GM19238 (cell line): Measurements from ENCODE around the gene GTPBP3.
A peak's percentile ranks its signal among the peaks of the same experiment; 100 is the strongest.

Experiments used
- DNase-seq: peaks from one replicate; pipeline ENCODE4 v3.0.0; 2011; ENCODE audit warnings: low spot score; ENCODE audit not compliant: insufficient read length

The GTPBP3 gene

DNA sequence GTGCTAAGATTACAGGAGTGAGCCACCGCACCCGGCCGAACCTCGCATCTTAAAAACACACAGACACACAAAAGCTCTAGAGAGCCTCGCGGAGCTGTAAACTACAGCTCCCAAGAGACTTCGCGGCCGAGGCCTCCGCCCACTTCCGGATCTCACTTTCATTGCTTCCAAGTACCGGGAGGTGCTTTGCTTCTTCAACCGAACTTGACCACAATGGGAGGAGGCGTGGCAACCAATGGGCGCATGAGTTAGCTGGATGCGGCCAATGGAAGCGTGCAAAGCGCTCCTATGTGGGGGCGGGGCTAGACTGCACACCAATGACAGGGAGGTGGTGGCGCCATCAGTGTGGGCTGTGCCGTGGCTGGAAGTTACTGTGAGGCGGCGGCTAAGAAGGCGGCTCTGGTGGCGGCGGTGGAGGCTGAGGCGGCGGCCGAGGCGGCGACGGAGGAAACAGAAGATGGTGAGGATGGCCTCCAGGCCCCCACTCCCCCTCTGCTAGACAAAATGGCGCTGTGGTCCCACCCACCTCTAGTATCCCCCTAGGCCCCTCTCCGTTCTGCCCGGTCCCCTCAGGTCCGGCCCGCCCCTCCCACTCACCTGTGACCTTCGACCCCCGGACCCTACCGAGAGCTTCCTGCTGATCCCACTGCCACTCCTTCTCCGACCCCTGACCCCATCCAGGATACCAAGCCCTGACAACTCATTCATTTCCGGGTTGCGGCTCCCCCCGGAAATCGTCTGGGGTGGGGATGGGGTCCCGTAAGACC, 28.0 kb upstream of the GTPBP3 start, which contains the start of gene DDA1:
Gene DDA1, plus strand, starts transcription at position 366 of the 767 bp plus-strand sequence. Its CDS starts 92 bp downstream, at position 458.
- peak; percentile 98 for DNase-seq

- no peak for DNase-seq
Measured at GRCh38 chr19:17309965-17310461, 27.3 kb upstream of the GTPBP3 start.

- no peak for DNase-seq
Measured at GRCh38 chr19:17311455-17312188, 25.7 kb upstream of the GTPBP3 start.

- DNase-seq = no peak
Measured at GRCh38 chr19:17312189-17313113, 24.9 kb upstream of the GTPBP3 start.

GRCh38 chr19:17314007-17314593, 23.3 kb upstream of the GTPBP3 start:
- DNase-seq = no peak

- DNase-seq = no peak
Measured at GRCh38 chr19:17318966-17319365, 18.4 kb upstream of the GTPBP3 start.

GRCh38 chr19:17319473-17320238, 17.7 kb upstream of the GTPBP3 start:
- DNase-seq = no peak

- no peak for DNase-seq
Measured at GRCh38 chr19:17320435-17320834, 16.9 kb upstream of the GTPBP3 start.

DNA sequence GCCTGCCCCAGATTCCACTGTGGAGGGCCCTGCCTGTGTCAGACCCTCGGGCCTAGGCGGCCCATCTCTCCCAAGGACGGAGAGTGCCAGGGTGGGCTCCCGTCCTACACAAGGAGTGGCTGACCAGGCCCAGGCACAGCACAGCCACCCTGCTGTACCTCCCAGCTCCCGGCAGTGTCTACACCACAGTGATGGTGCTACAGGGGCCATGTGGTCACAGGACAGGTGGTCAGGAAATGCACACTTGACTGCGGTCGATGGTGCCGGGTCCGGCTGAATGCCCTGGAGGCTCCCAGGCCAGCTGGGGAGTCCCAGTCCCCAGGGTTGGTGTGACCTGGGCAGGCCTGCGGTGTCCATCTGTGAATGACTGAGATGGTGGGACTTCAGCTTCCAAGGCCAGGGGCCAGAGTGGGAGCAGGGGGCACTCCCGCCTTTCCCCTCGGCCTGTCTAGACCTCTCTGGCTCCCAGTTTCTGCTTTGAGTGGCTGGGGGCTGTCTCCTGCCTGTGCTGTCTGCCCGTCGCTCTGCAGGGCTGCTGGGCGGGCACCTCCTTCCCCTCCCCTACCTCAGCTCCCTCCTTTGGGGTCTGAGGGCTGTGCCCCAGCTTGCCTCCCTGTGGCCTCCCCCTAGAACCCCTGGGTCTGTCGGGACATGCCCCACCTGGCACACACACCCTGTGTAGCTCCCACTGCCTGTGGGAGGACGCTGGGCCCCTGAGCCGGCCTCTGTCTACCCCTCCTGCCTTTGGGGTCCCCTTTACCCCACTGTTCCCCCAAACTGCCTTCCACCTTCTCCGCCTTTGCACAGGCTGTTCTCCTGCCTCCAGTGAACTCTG, 15.5 kb upstream of the GTPBP3 start:
- no peak for DNase-seq

DNA sequence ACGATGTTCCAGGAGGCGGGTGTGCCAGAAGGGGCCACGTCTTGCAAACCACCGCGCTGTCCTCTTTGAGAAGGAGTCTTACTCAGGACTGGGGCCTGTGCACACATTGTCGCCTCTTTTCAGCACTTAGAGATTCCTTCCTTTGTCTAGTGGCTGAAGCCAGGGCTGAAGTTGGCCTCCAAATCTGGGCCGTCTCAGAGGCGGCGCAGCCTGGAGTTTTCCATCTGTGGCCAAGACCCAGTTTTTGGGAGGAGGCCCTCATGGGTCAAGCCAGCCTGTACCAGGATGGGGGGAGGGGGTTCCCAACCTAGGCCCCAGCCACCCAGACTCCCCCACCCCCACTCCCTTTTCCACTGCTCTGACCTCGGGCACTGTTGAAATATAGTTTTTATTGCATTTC, 14.5 kb upstream of the GTPBP3 start:
- DNase-seq = no peak

GRCh38 chr19:17323300-17323963, 13.9 kb upstream of the GTPBP3 start:
- DNase-seq = no peak

DNA sequence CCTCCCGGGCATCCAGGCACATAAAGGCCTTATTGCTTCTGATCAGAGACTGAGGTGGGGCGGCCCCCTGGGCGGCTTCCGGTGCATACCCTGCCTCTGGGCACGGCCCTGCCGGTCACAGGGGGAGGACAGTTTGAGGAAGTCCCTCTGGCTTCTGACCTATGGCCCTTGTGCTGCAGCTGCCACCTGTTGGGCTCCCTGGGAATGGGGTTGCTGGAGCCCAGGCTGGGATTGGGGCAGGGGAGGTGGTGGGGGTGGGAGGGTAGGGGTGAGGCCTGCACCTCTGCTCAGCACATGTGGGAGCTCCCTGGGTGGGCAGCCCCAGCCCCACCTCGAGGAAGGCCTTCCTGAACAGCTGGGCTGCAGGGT, 13.4 kb upstream of the GTPBP3 start:
- DNase-seq = no peak

DNA sequence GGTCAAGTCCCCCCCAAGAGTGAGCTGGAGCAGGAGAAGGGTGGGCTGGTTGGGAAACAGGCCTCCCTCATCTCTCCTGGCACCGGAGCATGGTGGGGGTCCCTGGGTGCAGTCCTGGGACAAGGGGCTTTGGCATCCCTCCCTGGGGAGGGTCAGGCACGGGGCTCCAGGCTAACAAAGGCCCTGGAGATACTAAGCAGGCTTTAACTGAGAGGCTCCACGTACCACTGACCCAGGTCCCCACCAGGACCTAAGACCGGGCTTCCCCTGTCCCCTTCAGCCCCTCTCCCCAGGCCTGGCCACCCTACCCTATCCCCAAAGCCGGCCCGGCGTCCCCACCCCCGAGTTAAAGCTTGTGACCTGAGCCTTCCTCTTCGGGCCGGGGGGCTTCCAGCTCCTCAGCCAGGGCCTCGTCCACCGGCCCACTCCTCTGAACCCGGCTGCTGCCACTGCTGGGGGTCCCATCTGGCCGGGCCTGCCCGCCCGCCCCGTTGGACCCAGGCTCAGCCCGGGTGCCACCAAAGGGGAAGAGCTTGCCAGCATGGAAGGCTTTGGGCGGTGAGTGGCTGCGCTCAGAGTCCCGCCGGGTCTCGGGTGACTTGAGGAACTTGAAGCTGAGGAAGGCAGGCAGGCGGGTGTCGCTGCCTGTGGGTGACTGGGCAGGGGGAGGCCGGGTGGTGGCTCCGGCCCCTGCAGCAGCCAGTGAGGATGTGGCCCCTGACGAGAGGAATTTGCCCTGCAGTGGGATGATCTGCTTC, 12.8 kb upstream of the GTPBP3 start:
- no peak for DNase-seq

DNA sequence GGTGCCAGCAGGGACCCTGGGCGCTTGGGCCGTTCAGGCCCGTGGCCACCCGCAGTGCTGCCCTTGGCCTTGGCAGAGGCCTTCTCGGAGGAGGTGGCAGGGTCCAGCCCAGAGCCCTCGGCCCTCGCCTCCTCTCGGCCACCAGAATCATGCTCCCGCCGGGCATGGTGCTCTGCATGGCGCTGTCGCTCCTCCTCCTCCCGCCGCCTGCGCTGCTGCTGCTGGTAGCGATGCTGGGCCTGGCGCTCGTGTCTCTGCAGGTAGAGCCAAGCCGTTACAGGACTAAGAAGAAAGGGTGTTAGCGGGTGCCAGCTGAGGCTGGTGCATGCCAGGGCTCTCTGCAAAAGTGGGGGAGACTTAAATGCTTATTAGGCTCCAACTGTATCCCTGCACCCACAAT, 12.2 kb upstream of the GTPBP3 start:
- no peak for DNase-seq

- DNase-seq = no peak
Measured at GRCh38 chr19:17325881-17326594, 11.3 kb upstream of the GTPBP3 start.

DNA sequence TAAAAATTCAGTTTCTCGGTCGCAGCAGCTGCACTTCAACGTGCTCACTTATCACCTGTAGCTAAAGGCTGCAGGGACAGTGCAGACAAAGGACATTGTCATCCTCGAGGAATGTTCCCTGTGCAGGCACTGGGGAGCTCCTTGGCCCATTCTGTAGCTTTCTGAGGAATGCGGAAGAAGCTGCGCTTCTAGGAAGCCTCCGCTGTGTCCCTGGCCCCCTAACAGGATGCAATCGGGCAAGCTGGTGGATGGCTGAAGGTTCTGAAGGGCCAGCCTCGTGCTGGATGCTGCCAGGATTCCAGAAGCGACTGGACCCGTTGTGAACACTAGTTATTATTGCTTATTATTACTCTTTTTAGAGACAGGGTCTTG, 10.8 kb upstream of the GTPBP3 start:
- no peak for DNase-seq

DNA sequence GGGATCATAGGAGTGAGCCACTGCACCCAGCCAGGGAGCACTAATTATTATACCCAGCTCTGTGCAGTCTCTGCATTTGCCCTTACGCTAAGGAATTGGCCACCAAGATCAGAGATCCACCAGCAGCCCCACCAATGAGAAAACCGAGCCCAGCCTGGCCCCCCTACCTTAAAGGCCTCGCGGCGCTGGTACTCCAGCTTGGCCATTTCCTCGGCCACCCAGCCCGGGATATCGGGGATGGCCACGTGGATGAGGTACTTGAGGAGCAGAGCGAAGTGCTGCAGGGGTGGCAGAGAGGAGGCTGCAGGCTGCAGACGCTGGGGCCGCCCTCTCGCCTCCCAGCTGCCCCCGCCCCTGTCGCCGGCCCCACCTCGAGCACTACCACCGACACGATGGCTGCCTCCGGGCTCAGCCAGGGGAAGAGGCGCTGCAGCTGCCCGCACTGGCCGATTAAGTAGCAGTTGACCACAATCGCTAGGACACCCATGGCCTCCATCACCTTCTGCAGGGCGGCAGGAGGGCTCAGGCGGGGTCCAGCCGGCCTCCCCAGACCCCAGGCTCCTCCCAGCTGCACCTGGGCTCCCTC, 10.2 kb upstream of the GTPBP3 start:
- DNase-seq = no peak
